GM18907 (cell line): ENCODE measurements around the gene FGFR4.

ENCODE experiments used
- ATAC-seq: cut with Tn5 transposase; IDR thresholded peaks from one replicate; pipeline ENCODE4 v1.9.1; 2021; ENCODE audit warnings: mild to moderate bottlenecking, moderate library complexity; ENCODE audit not compliant: unreplicated experiment

The FGFR4 gene

GRCh38 chr5:177084175-177084574, 2.5 kb upstream of the FGFR4 start:
- no peak for ATAC-seq

- no peak for ATAC-seq
Observed at GRCh38 chr5:177085985-177086653, 596 bp upstream of the FGFR4 start.

- ATAC-seq: no peak
Observed at GRCh38 chr5:177087398-177088005, 787 bp downstream of the FGFR4 start.

GRCh38 chr5:177089127-177089526, 2.4 kb downstream of the FGFR4 start:
- no peak for ATAC-seq

GRCh38 chr5:177089825-177090641, 3.3 kb downstream of the FGFR4 start:
- no peak for ATAC-seq

GRCh38 chr5:177090813-177091212, 4.1 kb downstream of the FGFR4 start:
- no peak for ATAC-seq

GRCh38 chr5:177091232-177091631, 4.5 kb downstream of the FGFR4 start:
- no peak for ATAC-seq

GRCh38 chr5:177092178-177093081, 5.7 kb downstream of the FGFR4 start:
- no peak for ATAC-seq

GRCh38 chr5:177093082-177093712, 6.5 kb downstream of the FGFR4 start:
- no peak for ATAC-seq

GRCh38 chr5:177093803-177094202, 7.1 kb downstream of the FGFR4 start:
- no peak for ATAC-seq

GRCh38 chr5:177094224-177095087, 7.7 kb downstream of the FGFR4 start:
- ATAC-seq: no peak

- no peak for ATAC-seq
Observed at GRCh38 chr5:177095088-177095669, 8.5 kb downstream of the FGFR4 start.

- no peak for ATAC-seq
Observed at GRCh38 chr5:177096162-177097015, 9.7 kb downstream of the FGFR4 start.

- ATAC-seq: no peak
Observed at GRCh38 chr5:177097016-177097985, 10.6 kb downstream of the FGFR4 start.

GRCh38 chr5:177098120-177098469, 11.4 kb downstream of the FGFR4 start:
- no peak for ATAC-seq

GRCh38 chr5:177098470-177099141, 11.9 kb downstream of the FGFR4 start:
- ATAC-seq: no peak
